C4-2B (cell line): ENCODE measurements around the gene CAMKK1.

ENCODE experiments used
- ZFX ChIP-seq: fragments of 450-650 bp; IDR thresholded peaks from 2 replicates; pipeline ENCODE4 v1.6.1; 2017
- TF ChIP-seq, protein P1 (sequence below): fragments of 450-650 bp; conservative IDR thresholded peaks from 2 replicates; pipeline ENCODE4 v1.5.1; 2017; ENCODE audit warnings: mild to moderate bottlenecking

DNA sequence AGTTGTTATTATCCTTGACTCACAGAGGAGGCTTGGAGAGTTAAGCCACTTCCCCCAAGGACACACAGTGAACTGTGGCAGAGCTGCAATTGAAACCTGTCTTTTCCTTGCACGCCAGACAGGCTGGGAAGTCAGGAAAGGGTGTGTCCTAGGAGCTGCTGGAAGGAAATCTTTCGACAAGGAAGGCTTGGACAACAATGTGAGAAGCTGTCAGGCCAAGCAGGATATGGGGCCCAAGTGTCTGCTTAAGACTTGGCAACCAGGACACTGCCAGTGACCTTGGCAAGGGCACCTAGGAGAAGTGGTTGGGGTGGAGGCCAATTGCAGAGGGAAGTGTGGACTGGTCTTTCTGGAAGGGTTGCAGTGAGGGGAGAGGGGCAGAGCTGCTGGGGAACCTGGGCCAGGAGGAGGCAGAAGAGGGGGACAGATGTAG is 2.1 kb upstream of the CAMKK1 start:
- TF ChIP-seq, protein P1, sequence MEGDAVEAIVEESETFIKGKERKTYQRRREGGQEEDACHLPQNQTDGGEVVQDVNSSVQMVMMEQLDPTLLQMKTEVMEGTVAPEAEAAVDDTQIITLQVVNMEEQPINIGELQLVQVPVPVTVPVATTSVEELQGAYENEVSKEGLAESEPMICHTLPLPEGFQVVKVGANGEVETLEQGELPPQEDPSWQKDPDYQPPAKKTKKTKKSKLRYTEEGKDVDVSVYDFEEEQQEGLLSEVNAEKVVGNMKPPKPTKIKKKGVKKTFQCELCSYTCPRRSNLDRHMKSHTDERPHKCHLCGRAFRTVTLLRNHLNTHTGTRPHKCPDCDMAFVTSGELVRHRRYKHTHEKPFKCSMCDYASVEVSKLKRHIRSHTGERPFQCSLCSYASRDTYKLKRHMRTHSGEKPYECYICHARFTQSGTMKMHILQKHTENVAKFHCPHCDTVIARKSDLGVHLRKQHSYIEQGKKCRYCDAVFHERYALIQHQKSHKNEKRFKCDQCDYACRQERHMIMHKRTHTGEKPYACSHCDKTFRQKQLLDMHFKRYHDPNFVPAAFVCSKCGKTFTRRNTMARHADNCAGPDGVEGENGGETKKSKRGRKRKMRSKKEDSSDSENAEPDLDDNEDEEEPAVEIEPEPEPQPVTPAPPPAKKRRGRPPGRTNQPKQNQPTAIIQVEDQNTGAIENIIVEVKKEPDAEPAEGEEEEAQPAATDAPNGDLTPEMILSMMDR = no peak
- TF ChIP-seq ZFX = no peak
